Mammary epithelial cell (primary cell): Measurements from ENCODE around the gene SNX24.

Experiments used
- EZH2 ChIP-seq: IDR thresholded peaks from 2 replicates; pipeline ENCODE4 v1.6.1; 2012; ENCODE audit warnings: low read length, inconsistent platforms, borderline replicate concordance
- TF ChIP-seq, protein P1 (sequence below), 2 donors: IDR thresholded peaks in 1 of 2; conservative IDR thresholded peaks in 1 of 2; 2 replicates each; pipeline ENCODE4 v1.5.1; 2011 to 2012; ENCODE audit warnings: inconsistent platforms in 2 of 2, low read length in 2 of 2, mild to moderate bottlenecking in 2 of 2, control low read depth in 1 of 2, low read depth in 1 of 2; ENCODE audit not compliant: insufficient read depth in 1 of 2; ENCODE audit errors: extremely low read depth in 1 of 2

DNA sequence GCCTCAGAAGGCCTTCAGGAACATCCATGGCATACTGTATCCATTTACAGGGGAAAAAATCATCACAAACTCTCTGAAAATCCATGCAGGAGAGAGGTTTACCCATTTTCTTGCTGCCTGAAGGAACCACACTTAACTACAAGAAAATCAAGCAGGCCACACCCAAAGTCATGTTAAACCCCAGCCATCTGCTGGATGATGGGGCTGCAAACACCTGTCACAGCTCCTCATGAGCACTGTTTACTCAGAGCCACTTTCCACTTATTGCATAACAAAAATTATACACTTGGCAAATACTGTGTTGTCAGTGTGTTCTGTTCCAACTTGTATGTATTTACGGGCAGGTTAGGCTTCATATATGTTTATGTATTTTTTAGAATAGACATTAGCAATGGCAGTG, 155.3 kb downstream of the SNX24 start:
- TF ChIP-seq, protein P1, sequence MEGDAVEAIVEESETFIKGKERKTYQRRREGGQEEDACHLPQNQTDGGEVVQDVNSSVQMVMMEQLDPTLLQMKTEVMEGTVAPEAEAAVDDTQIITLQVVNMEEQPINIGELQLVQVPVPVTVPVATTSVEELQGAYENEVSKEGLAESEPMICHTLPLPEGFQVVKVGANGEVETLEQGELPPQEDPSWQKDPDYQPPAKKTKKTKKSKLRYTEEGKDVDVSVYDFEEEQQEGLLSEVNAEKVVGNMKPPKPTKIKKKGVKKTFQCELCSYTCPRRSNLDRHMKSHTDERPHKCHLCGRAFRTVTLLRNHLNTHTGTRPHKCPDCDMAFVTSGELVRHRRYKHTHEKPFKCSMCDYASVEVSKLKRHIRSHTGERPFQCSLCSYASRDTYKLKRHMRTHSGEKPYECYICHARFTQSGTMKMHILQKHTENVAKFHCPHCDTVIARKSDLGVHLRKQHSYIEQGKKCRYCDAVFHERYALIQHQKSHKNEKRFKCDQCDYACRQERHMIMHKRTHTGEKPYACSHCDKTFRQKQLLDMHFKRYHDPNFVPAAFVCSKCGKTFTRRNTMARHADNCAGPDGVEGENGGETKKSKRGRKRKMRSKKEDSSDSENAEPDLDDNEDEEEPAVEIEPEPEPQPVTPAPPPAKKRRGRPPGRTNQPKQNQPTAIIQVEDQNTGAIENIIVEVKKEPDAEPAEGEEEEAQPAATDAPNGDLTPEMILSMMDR (conservative IDR thresholded peaks at IDR 0.05 in 1 of 2, IDR thresholded peaks at IDR 0.05 in 1 of 2; ENCODE audit: extremely low read depth in 1 of 2, insufficient read depth in 1 of 2, low read depth in 1 of 2, low read length in 2 of 2): no peak
- no peak for TF ChIP-seq EZH2
